Hepatocyte (in vitro differentiated cells): Measurements from ENCODE around the gene DCDC2.

Experiments used
- CTCF ChIP-seq: fragments of 200-600 bp; sonication (generic); IDR thresholded peaks from 2 replicates; pipeline ENCODE4 v1.5.1; 2016; ENCODE audit warnings: antibody characterized with exemption, mild to moderate bottlenecking; ENCODE audit not compliant: poor library complexity
- EZH2 ChIP-seq: fragments of 200-600 bp; sonication (generic); IDR thresholded peaks from 2 replicates; pipeline ENCODE4 v1.6.1; 2016; ENCODE audit warnings: antibody characterized with exemption, mild to moderate bottlenecking, borderline replicate concordance
- EZH2phosphoT487 ChIP-seq: fragments of 200-600 bp; sonication (generic); IDR thresholded peaks from one replicate; pipeline ENCODE4 v1.6.1; 2018; ENCODE audit warnings: antibody characterized with exemption, mild to moderate bottlenecking, low read depth, moderate library complexity; ENCODE audit not compliant: unreplicated experiment, severe bottlenecking

- TF ChIP-seq CTCF (no peak), EZH2 (no peak), EZH2phosphoT487 (no peak)
Observed at GRCh38 chr6:24147511-24148153, 210.2 kb downstream of the DCDC2 start.
